ENCODE results near the gene SLC6A15.

SLC6A15 gene

DNA sequence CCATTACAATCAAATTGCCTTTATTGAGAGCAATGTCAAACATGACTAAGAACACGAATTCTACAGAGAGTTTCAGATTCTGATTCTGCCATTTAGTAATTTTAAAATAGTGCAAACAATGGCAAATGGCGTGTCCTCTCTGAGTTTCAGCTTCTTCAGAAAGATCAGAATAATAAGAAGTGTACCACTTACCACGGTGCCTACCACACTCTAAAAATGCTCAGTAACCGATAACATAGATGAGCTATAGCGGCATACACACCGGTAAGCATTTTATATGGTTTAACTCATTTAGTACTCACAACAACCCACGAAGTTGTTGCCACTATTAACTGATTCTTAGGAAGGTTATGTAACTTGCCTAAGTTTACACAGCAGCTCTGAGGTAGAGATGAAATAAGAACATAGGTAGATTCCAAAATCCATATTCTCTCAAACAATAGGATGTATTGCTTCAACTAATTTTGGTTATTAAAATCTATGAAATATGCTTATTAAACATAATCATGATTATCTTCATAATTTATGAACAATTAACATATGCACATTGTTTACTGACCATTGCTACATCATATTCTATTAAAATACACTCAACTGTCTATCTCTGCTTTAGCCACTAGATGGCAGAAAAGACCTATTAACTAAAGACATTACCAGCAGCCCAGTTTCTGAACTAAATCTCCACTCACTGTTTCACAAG is 38.3 kb downstream of the SLC6A15 start:
- DNase-seq = peak; percentile 54

DNA sequence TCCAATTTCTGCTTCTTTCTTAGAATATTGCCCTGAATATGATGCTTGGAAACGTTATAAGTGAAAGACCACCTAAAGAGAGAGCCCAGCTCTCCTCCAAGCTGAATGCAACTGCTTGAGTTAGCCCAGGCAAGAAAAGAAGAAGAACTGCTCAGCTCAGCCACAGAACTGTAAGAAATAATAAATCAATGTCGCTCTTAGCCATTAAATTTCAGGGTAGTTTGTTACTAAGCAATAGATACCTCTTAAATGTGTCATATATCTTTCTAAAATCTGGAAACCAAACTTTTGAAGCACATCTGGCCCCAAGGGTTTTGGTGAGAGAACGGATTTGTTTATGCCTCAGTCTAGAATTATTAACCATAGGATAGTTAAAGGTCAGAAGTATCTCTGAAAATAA is 50.4 kb downstream of the SLC6A15 start:
- DNase-seq = no peak

DNA sequence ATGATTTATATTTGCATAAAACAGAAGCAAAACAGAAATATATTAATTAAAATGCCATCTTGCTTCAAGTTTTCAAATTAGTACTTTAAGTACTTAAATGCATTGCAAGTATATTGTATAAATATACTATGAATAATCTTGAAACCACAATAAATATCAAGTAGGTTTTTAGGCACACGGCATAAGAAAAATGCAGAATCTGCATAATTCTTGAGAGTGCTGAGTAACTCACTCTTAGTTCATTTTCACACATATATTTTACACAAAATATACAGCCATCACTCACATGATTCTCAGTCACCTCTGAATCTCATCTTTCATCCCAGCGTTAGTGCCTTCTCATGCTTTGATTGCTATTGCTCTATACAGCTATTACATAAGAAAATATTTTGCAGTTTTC is 51.9 kb downstream of the SLC6A15 start:
- no peak for DNase-seq

- no peak for DNase-seq
Observed at GRCh38 chr12:84858796-84859195, 53.8 kb downstream of the SLC6A15 start.

GRCh38 chr12:84857525-84858208 is 54.9 kb downstream of the SLC6A15 start:
- no peak for DNase-seq

DNA sequence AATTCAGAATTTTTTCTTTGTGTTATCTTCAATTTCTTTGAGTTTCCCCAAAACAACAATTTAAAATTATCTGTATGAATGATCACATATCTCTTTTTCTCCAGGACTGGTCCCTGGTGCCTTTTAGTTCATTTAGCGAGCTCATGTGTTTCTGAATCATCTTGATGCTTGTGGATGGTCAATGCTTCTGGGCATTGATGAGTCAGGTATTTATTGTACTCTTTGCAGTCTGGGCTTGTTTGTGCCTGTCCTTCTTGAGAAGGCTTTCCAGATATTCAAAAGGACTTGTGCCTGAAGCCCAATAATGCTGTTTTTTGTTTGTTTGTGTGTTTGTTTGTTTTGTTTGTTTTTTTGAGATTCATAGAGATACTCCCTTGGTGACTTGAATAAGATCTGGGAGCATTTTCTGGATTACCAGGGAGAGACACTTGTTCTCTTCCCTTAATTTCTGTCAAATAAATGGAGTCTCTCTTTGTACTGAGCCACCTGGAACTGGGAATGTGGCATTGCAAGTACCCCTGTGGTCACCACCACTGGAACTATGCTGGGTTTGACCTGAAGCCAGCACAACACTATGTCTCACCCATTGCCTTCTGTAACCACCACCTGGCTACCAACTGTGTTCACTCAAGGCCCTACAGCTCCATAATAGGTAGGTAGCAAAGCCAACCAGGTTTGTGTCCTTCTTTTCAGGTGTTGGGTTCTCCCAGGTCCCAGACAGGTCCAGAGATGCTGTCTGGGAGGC is 56.3 kb downstream of the SLC6A15 start:
- no peak for DNase-seq

DNA sequence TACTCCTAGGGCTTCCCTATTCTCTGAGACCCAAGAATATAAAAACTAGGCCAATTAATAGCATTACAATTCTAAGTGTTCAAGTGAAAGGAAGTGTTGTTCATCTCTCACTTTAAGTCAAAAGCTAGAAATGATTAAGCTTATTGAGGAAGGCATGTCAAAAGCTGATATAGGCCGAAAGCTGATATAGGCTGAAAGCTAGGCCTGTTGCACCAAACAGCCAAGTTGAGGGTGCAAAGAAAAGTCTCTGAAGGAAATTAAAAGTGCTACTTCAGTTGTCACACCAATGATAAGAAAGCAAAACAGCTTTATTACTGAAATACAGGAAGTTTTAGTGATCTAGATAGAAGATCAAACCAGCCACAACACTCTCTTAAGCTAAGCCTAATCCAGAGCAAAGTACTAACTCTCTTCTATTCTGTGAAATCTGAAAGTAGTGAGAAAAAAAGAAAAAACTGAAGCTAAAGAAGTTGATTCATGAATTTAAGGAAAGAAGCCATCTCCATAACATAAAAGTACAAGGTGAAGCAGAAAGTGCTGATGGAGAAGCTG is 68.9 kb downstream of the SLC6A15 start:
- no peak for DNase-seq

DNA sequence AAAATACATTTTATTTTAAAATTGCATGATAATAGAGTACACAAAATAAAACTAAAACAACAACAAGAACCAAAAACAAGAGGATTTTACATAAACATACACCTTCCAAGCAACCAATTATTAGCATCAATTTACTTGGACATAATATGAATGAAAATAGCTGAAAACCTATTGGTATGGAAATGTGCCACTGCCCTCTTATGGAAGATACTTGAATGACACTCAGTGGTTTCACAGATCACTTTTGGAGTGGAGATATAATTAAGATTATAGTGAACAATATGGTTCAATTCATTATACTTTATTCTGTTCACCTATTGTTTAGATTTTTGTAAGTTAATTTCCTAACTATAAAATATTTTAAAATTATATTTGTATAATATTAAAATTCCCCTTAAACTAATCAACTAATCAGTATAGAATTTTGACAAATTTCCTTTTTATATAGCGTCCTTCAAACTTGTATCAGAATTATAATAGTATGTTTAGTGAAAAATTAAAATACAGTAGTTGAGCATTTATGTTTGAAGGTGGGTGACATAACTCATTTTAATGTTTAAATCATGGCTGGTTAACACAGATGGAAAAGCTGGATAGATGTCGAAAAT is 70.1 kb downstream of the SLC6A15 start:
- DNase-seq = peak; percentile 50

GRCh38 chr12:84841591-84841990 is 71.0 kb downstream of the SLC6A15 start:
- no peak for DNase-seq

DNA sequence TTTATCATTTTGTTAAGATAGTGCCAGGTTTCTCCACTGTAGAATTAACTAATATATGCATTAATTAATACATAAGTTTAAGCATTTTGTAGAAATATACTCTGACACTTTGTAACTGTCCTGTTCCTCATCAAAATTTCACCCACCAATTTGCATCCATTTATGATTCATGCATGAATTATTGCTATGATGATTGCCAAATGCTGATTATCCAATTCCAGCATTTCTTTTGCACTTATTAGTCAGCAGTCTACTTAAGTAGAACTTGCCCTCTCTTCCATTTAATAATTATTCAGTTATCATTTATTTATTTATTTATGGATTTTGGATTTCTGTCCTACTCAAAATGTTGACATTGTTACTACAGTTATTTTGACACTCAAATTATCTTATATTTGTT is 72.2 kb downstream of the SLC6A15 start:
- no peak for DNase-seq

- DNase-seq = no peak
Observed at GRCh38 chr12:84826925-84827324, 85.7 kb downstream of the SLC6A15 start.

- no peak for DNase-seq
Observed at GRCh38 chr12:84825149-84825548, 87.5 kb downstream of the SLC6A15 start.

GRCh38 chr12:84822525-84822924 is 90.1 kb downstream of the SLC6A15 start:
- no peak for DNase-seq

DNA sequence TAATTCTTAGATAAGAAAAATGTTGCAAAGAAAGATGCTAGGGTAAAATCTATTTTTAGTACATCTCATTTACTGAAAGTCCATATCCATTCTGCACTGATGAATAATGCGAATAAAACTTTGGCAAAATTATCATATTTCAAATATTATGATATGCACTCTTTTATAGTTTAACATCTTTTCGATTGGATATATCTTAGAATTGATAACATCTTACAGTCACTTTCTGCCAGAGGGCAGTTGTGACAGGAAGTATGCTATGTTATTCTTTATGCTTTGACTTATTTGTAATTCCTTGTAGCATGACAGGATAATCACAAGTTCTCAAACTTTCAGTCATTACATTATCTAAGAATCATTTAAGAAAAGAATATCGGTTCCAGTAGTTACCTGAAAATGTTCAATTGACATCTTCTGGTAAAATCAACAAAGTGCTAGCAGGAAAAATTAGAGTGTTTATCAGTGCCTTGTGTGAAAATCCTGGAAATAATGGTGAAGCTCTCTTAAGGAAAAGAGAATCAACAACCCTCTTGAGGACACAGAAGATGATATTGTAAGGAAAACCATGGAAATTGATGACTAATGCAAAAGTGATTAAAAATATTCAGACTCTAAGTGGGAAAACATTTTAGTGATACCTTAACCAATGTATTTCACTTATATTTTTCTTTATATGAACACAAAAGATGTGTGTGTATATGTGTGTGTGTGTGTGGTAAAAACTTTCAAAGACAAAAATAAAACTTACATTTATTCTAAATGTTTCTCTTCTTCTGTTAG is 95.5 kb downstream of the SLC6A15 start:
- DNase-seq = no peak

DNA sequence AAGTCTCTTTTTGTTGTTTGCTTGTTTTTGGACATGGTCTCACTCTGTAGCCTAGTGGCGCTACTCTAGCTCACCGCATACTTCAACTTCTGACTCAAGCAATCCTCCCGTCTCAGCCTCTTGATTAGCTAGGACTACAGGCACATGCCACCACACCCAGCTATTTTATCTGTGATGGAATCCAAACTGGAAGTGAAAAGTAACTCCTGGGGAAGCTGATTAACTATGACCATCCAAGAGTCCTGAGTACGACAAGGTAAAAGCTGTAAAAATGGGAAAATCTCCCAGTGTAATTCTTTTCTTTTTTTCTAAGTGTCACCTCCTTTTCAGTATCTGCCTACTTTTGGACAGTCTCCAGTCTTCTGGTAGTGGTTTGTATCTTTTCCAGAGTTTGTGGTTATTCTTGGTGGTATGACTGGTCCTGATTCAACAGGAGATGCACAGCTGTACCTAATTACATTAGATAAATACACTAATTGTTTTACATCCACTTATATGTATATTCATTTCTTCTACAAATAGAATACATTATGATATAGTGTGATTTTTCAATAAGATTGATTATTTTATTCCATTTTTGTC is 97.8 kb downstream of the SLC6A15 start:
- DNase-seq = no peak

GRCh38 chr12:84813780-84814663 is 98.6 kb downstream of the SLC6A15 start:
- DNase-seq = no peak

GRCh38 chr12:84811291-84811690 is 101.3 kb downstream of the SLC6A15 start:
- DNase-seq = no peak

DNA sequence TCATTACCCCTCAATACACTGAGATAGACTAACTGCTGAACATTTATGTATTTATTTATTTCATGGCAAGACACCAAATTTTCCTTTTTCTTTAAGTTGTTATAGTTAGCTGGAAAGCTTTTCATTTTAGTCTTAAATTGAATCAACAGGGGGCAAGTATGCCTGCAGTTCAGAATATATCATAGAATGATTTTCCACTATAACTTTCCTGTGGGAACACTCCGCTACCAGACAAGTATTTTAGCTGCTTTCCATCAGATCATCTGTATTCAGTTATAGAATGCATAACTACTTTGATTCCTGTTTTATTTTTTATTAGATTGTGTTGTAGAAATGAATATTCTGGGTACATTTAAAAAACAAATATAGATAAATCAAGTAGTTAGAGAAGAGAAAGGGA is 102.0 kb downstream of the SLC6A15 start:
- no peak for DNase-seq

Measured in NCI-H1105 (cell line).